GM19193 (cell line): ENCODE results near the gene GLT8D2.

Experiments
- POLR2A ChIP-seq: IDR thresholded peaks from 4 replicates; pipeline ENCODE4 v1.6.1; 2011; ENCODE audit not compliant: insufficient read depth, insufficient read length; ENCODE audit errors: extremely low read depth

Gene GLT8D2

GRCh38 chr12:104059963-104060362 lies 10.0 kb upstream of the GLT8D2 start:
- TF ChIP-seq POLR2A, result no peak

DNA sequence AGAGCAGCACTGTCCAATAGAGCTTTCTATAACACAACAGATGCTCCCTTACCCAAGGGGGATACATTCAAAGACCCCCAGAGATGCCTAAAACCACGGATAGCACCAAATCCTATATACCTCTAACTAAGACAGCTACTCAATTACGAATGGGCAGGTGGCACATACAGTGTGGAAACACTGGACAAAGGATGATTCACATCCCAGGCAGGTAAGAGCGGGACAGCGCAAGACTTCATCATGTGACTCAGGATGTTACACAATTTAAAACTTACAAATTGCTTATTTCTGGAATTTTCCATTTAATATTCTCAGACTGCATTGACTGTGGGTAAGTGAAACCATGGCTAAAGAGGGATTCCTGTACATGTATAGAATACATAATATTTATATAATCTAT lies 8.8 kb upstream of the GLT8D2 start:
- no peak for TF ChIP-seq POLR2A

DNA sequence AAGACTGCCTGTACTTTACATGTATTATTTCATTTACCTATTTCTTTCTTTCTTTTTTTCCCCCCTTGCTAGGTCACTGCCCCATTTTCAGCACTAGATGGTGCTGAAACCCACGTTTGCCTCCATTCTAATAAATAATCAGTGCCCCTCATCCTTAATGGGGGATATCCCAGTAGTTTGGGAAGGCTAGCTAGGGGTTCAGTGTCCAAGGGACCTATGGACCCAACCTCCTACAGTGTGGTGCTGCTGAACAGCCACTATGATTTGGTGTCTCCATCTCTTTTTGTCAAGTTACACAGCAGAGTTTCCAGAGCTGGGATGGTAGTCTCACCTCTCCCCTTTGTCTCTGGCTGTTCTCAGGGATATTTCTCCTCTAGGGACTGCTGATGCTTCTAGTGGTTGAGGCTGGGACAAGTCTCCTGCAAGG lies 7.8 kb upstream of the GLT8D2 start:
- TF ChIP-seq POLR2A, result no peak

GRCh38 chr12:104056419-104056972 lies 6.5 kb upstream of the GLT8D2 start:
- TF ChIP-seq POLR2A, result no peak

DNA sequence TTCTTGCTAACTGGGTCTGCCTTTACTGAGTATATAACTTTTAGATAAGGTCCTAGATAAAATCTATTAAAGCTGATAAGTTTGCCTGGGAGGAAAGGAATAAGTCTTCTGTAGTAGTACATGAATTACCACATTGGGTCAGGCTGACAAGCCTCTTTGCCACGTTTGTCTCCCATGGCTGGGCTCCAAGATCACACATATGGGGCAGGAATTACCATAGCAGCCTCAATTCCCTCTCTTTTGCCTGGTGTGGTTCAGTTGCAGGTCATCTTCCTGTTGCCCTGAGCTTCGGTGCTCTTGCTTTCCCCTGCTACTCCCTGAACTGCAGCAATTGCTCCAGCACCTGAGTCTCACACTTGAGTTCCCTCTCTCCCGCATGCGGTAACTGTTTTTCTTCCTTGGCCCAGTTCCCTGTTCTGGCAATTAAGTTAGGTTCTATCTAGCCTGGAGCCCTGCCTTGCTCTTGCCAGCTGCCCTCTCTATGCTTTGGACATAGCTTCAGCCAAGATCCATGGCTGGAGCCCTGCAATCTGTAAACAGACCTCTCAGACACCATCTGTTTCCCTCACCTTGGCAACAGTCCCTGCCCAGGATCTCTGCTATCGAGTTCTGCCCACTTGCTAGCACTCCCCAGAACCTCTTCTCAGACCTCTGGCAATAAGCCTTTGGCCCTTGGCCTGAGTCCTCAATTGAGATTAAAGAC lies 5.8 kb upstream of the GLT8D2 start:
- no peak for TF ChIP-seq POLR2A

DNA sequence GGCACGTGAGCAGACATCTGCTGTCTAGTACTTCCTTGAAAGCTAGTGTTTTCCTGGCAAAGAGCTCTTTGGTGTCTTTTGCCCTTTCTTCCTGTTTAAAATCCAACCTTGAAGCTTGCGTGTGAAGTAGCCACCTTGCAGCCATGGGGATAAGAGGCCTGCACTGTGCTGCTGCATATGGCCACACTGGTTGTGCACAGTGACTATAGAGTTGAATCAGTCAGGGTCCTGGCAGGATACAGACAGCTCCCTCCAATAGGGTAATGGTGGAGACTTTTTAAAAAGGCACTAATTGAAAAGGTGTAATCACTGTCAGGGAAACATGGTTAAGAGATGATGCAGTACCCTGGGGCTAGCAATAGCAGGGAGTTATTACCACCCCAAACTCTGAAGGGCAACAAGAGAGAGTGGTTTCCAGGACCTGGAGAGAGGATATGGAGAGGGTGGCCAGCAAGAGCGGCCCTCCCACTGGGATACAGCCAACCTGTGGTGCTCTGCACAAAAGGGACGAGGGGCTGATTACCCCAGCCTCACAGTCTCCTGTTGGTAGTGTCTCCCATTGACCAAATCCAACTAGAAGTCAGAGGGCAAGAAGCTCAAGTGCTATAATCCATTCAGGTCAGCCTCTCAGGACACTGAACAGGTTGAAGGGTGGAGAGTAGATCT lies 4.8 kb upstream of the GLT8D2 start:
- TF ChIP-seq POLR2A, result no peak

GRCh38 chr12:104050436-104050835 lies 449 bp upstream of the GLT8D2 start:
- TF ChIP-seq POLR2A, result no peak

DNA sequence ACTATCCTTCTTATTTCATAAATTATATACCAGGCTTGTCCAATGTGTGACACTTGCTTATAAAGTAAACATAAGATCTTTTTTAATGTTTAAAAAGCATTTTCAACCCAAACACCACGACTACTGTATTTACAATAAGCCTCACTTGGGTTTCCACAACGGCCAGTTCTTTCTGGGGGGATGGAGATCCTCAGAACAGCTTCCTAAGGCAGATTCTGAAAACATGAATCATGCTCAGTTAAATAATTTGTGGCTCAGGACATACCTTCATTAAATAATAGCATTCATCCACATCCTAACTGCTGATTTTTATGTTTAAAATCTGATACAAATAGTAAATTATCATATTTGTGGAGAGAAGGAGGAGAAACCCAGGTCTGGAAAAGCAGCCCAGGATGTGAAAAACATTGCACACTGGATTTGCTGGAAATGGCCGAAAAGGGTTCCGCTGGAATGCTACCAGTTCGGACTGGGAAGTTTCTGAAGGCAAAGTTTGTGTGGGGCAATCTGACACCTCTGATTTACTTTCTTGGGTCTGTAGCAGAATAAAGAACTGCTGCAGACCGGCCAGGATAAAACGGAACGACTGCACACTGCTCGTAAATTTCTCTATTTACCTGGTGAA lies 597 bp downstream of the GLT8D2 start:
- no peak for TF ChIP-seq POLR2A

DNA sequence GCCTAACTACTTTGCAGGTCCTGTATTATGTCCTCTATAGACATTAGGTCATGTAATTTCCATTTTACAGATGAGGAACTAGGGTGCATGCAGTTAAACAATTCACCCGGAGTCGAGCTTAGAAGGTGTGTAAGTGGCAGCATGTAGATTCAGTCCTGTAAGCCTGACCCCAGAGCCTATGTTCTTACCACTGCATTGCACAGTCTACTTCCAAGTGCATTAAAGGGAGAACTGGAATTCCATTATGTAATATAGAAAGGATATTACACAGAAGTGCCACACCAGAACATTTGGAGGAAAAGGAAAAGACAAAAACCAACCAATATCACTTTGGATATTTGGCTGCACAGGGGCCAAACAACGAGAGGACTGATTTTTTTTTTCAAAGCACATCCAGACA lies 1.2 kb downstream of the GLT8D2 start:
- no peak for TF ChIP-seq POLR2A

DNA sequence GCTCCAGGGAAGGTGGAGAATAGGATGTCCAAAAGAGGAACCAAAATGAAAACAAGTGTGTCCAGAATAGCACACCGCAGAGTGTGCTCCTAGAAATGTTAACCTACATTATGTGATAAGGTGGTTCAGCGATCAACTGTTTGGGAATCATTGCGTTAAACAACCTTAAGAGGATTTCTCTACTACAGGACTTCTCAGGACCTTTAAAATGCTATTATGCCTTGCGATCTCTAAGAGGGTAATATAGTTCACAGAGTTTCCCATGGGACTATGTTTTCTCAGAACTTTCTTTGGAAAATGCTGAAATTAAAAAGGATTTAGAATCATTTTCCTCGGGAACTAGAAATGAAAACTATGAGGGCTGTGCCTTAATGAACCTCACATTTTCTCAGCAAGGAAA lies 1.8 kb downstream of the GLT8D2 start:
- no peak for TF ChIP-seq POLR2A

DNA sequence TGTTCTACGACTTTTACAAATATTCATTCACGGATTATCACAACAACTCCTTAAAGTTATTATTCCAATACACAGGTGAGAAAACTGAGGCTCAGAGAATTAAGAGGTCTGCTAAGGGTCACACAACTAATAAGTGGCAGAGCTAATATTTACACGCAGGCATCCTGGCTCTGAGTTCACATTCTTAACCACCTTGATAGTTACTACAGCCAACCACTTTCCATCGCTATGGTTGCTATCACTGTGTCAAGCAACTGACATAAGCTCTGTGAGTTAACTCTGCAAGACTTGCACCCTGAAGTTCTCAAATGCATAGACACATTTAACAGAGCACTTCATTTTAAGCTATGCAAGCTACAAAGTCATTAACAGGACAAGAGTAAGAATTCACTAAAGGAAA lies 3.7 kb downstream of the GLT8D2 start:
- no peak for TF ChIP-seq POLR2A

- TF ChIP-seq POLR2A, result no peak
Observed at GRCh38 chr12:104044158-104044557, 5.8 kb downstream of the GLT8D2 start.

DNA sequence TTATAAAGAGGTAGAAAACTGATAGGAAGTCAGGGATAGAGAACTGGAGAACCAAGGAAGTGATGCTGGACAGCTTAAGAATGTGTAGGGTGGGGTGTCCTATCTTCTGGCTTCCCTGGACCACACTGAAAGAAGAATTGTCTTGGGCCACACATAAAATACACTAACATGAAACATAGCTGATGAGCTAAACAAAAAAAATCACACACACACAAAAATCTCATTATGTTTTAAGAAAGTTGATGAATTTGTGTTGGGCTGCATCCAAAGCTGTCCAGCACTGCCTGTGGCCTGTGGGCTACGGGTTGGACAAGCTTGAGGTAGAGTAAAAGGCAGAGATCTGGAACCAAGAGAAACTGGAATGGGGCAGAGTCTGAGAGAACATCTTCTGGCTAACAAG lies 7.4 kb downstream of the GLT8D2 start:
- no peak for TF ChIP-seq POLR2A

DNA sequence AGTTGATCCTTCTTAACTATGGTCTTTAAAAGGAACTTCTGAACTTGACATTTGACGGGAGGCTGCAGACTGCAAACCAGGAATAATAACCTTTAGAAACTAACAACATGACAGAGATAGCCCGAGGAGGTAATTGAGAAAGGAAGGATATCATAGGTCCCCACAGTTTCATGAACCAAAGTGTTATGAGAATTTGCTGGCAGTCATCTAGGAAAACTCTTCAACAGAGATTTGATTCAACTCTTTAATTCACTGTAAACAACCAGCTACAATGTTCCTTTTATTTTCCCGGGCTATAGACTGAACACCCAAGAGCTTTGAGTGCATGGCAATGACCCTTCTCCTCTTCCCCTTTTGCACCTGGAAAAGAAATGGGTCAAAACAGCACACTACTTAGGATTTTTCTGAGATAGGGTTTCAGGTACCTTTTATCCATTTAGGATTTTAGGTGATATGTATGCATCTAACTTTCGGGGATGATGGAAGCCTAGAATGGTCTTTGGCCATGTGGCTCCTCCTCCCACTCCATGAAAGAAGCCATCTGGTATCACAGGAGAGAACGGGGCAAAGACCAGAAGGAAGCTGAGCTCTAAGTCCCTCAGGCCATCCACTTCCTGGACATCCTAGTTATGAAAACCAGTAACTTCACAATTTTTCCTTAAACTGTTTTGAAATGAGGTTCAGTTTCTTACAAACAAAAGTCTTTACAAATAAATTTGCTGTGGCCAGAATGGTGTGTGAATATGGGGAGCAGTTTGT lies 23.0 kb downstream of the GLT8D2 start:
- TF ChIP-seq POLR2A, result no peak

DNA sequence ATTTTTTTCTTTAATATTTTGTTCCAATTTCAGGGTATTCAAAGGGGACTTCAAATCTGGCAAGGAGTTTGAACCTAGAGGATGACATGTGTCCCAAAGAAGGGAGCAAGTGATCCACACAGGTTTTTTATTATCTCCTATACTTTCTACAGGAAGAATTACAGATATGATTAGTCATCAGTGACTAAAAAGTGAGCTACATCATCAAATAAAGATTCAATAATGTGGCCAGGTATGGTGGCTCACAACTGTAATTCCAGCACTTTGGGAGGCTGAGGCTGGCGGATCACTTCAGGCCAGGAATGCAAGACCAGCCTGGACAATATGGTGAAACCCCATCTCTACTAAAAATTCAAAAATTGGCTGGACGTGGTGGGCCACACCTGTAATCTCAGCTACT lies 24.2 kb downstream of the GLT8D2 start:
- no peak for TF ChIP-seq POLR2A
